A549 (cell line): Measurements from ENCODE around the gene TBR1. TPM values are rescaled to one million over a fixed set of nuclear protein-coding genes. Genes with fewer than 3 reads are reported as not detected.

Source experiments
- ATAC-seq, 2 experiments: fragments of 200-7000 bp in 1 of 2; fragments of >200 bp in 1 of 2; cut with Nextera tagmentation in 1 of 2; cut with Tn5 transposase in 1 of 2; 3 replicates each; pipeline versions ENCODE4 v1.8.0 to v1.9.1; 2018 to 2020; ENCODE audit warnings: mild to moderate bottlenecking in 1 of 2, moderate library complexity in 1 of 2
- CTCF ChIA-PET: fragments of 300-600 bp; sonication (Branson Sonifier 250); formaldehyde crosslinking; extraction: SDS; loops from one replicate; lab custom pipeline; 2021; ENCODE audit warnings: antibody characterized with exemption, inconsistent platforms; lab: Yijun Ruan, JAX
- POLR2A ChIA-PET: fragments of 350-600 bp; formaldehyde crosslinking; extraction: SDS; loops from one replicate; lab custom pipeline; 2021; ENCODE audit warnings: antibody characterized with exemption, inconsistent platforms; lab: Yijun Ruan, JAX
- DNase-seq, 2 experiments: peaks; one replicate each; pipeline versions ENCODE4 v3.0.0 to v3.0.0-alpha.2; 2011 to 2016; ENCODE audit warnings: low read depth in 1 of 2, low spot score in 1 of 2
- FAIRE-seq: peaks from 2 replicates; lab custom pipeline; 2011; peaks lifted over from hg19 to GRCh38; lab: Jason Lieb, UNC
- H3K27ac ChIP-seq, 2 experiments: fragments of >200 bp; sonication (Bioruptor Twin); formaldehyde crosslinking; 3 replicates each; pipeline ENCODE4 v1.5.1; 2016 to 2017
- H3K4me1 ChIP-seq: fragments of >200 bp; sonication (Bioruptor Twin); formaldehyde crosslinking; 3 replicates; pipeline ENCODE4 v1.6.1; 2016
- H3K4me2 ChIP-seq: fragments of >200 bp; sonication (Bioruptor Twin); formaldehyde crosslinking; 3 replicates; pipeline ENCODE4 v1.6.1; 2016
- H3K4me3 ChIP-seq: fragments of >200 bp; sonication (Bioruptor Twin); formaldehyde crosslinking; 3 replicates; pipeline ENCODE4 v1.5.1; 2016
- H3K9me3 ChIP-seq: fragments of >200 bp; sonication (Bioruptor Twin); formaldehyde crosslinking; 3 replicates; pipeline ENCODE4 v1.6.1; 2016
- BCL3 ChIP-seq: fragments of >200 bp; sonication (Bioruptor Twin); formaldehyde crosslinking; IDR thresholded peaks from 3 replicates; pipeline ENCODE4 v1.6.1; 2016
- CBX2 ChIP-seq: fragments of 200-600 bp; sonication (generic); IDR thresholded peaks from 2 replicates; pipeline ENCODE4 v1.6.1; 2016; ENCODE audit warnings: low read depth, mild to moderate bottlenecking, borderline replicate concordance
- CHD4 ChIP-seq: fragments of 200-600 bp; sonication (generic); IDR thresholded peaks from 2 replicates; pipeline ENCODE4 v1.6.1; 2016; ENCODE audit warnings: antibody characterized with exemption, mild to moderate bottlenecking, borderline replicate concordance
- CTCF ChIP-seq: fragments of >200 bp; sonication (Bioruptor Twin); formaldehyde crosslinking; IDR thresholded peaks from 3 replicates; pipeline ENCODE4 v1.5.1; 2016
- EHF ChIP-seq: fragments of 250-450 bp; sonication (Bioruptor Pico); IDR thresholded peaks from 2 replicates; pipeline ENCODE4 v1.5.0; 2020; ENCODE audit warnings: mild to moderate bottlenecking
- FOSL2 ChIP-seq, 2 experiments: fragments of 450-650 bp in 1 of 2; fragments of >200 bp in 1 of 2; sonication (Bioruptor Twin) in 1 of 2; formaldehyde crosslinking; IDR thresholded peaks; 2 replicates each; pipeline versions ENCODE4 v1.5.0 to v1.6.1; 2016 to 2020; ENCODE audit warnings: mild to moderate bottlenecking in 1 of 2, moderate library complexity in 1 of 2
- GATA3 ChIP-seq: IDR thresholded peaks from 2 replicates; pipeline ENCODE4 v1.6.1; 2012; ENCODE audit warnings: borderline replicate concordance
- HDAC2 ChIP-seq: fragments of 200-600 bp; sonication (generic); IDR thresholded peaks from 2 replicates; pipeline ENCODE4 v1.6.1; 2016
- HES2 ChIP-seq: fragments of >200 bp; sonication (Bioruptor Twin); formaldehyde crosslinking; IDR thresholded peaks from 2 replicates; pipeline ENCODE4 v1.6.1; 2016
- HEYL ChIP-seq: fragments of 250-450 bp; sonication (Bioruptor Pico); IDR thresholded peaks from 2 replicates; pipeline ENCODE4 v1.8.0; 2021; ENCODE audit warnings: mild to moderate bottlenecking, moderate library complexity
- MAX ChIP-seq: IDR thresholded peaks from 2 replicates; pipeline ENCODE4 v1.6.1; 2012
- MAZ ChIP-seq: fragments of 150-350 bp; IDR thresholded peaks from 2 replicates; pipeline ENCODE4 v1.6.1; 2014; ENCODE audit warnings: antibody characterized with exemption, low read depth, low read length, borderline replicate concordance
- NFE2L2 ChIP-seq: fragments of 150-350 bp; conservative IDR thresholded peaks from 2 replicates; pipeline ENCODE4 v1.6.1; 2014; ENCODE audit warnings: low read length
- PBX3 ChIP-seq: IDR thresholded peaks from 2 replicates; pipeline ENCODE4 v1.6.1; 2012
- POLR2AphosphoS2 ChIP-seq: conservative IDR thresholded peaks from 2 replicates; pipeline ENCODE4 v1.6.1; 2012; ENCODE audit warnings: low read length, improper control_type of control experiment, inconsistent platforms
- REST ChIP-seq: fragments of 200-600 bp; sonication (generic); IDR thresholded peaks from 2 replicates; pipeline ENCODE4 v1.6.1; 2016; ENCODE audit warnings: antibody characterized with exemption, mild to moderate bottlenecking, moderate library complexity
- RFX5 ChIP-seq: fragments of 450-650 bp; IDR thresholded peaks from 2 replicates; pipeline ENCODE4 v1.7.1; 2014; ENCODE audit warnings: antibody characterized with exemption, mild to moderate bottlenecking, moderate library complexity
- ZC3H11A ChIP-seq: fragments of 450-650 bp; IDR thresholded peaks from 2 replicates; pipeline ENCODE4 v1.6.1; 2014; ENCODE audit warnings: antibody characterized with exemption, mild to moderate bottlenecking
- WGBS: methylation state at CpG from one replicate; pipeline ENCODE4 v1.1.6; 2017; ENCODE audit errors: missing lambda C conversion rate; 5-methylcytosine and 5-hydroxymethylcytosine counted together
- polyA plus RNA-seq, 4 experiments: library from polyadenylated mRNA; depleted of rRNA in 3 of 4; stranded (reverse); fragments of >200 nt; fragmentation: RNase III in 1 of 4; extraction: RNeasy Plus Mini Kit Qiagen cat#74134 plus additional on column Dnase treatment in 1 of 4; gene quantifications; 2 replicates in 3 of 4; 3 replicates in 1 of 4; pipeline ENCODE4 v1.2.3, GENCODE V29; 2011 to 2017

Gene TBR1
- polyA plus RNA-seq, 2 of the 4 experiments (the other 2 are of a cell fraction): 0.01 to 0.09 TPM

- CTCF ChIA-PET: no interaction called here
- no peak overlapping the region for H3K4me3 ChIP-seq
- no peak for FAIRE-seq
- POLR2A ChIA-PET: no interaction called here
- H3K9me3 ChIP-seq: no peaks in the 10 kb centered on the region
- TF ChIP-seq FOSL2 (IDR thresholded peaks at IDR 0.05): no peak
- no peak for TF ChIP-seq FOSL2 (CRISPR knock-in tag; IDR thresholded peaks at IDR 0.05)
- no peak for TF ChIP-seq POLR2AphosphoS2
- TF ChIP-seq HEYL (CRISPR knock-in tag): no peak
- no peak for TF ChIP-seq EHF (CRISPR knock-in tag)
- no peak for DNase-seq
- ATAC-seq: no peak
- no peak overlapping the region for H3K4me2 ChIP-seq
- no peaks in the 10 kb centered on the region for H3K4me1 ChIP-seq
- WGBS: 81% methylated on average over 41 of the region's 49 CpGs
- H3K27ac ChIP-seq: no peak overlapping the region
Measured at GRCh38 chr2:161418715-161419637, 2.9 kb downstream of the TBR1 start.

GRCh38 chr2:161419638-161420190 is 3.6 kb downstream of the TBR1 start:
- TF ChIP-seq RFX5 (no peak), GATA3 (no peak), MAX (no peak), FOSL2 (IDR thresholded peaks at IDR 0.05) (no peak), FOSL2 (CRISPR knock-in tag; IDR thresholded peaks at IDR 0.05) (no peak), ZC3H11A (no peak), HDAC2 (no peak), EHF (CRISPR knock-in tag) (no peak), CBX2 (no peak), NFE2L2 (no peak), BCL3 (no peak), CTCF (no peak), HES2 (no peak), REST (no peak), PBX3 (no peak), CHD4 (no peak), MAZ (no peak)
- Histone ChIP-seq H3K4me2 (no peak overlapping the region), H3K27ac (no peak overlapping the region), H3K4me1 (no peaks in the 10 kb centered on the region), H3K4me3 (no peak overlapping the region), H3K9me3 (no peaks in the 10 kb centered on the region)
- POLR2A ChIA-PET: no interaction called here
- DNase-seq (no peak), ATAC-seq (no peak), FAIRE-seq (no peak)
- CTCF ChIA-PET: no interaction called here
- 72% methylated on average over 3 of the region's 3 CpGs for WGBS
